WERI-Rb-1 (cell line): Measurements from ENCODE around the gene CELSR1.

Source experiments
- DNase-seq: peaks from one replicate; pipeline ENCODE4 v3.0.0-alpha.2; 2020
- H3K27ac ChIP-seq: fragments of 250-450 bp; sonication (Bioruptor Pico); 2 replicates; pipeline ENCODE4 v1.5.1; 2020; ENCODE audit warnings: mild to moderate bottlenecking, moderate library complexity
- H3K27me3 ChIP-seq: fragments of 250-450 bp; sonication (Bioruptor Pico); 2 replicates; pipeline ENCODE4 v1.5.1; 2021; ENCODE audit warnings: mild to moderate bottlenecking, low read depth, moderate library complexity; ENCODE audit not compliant: insufficient read depth, severe bottlenecking
- H3K36me3 ChIP-seq: fragments of 250-450 bp; sonication (Bioruptor Pico); 2 replicates; pipeline ENCODE4 v1.5.1; 2020; ENCODE audit warnings: mild to moderate bottlenecking, moderate library complexity
- H3K4me3 ChIP-seq: 2 replicates; pipeline ENCODE4 v1.5.1; 2011; ENCODE audit warnings: low read depth, mild to moderate bottlenecking, control low read depth, low read length
- H3K9me3 ChIP-seq: fragments of 250-450 bp; sonication (Bioruptor Pico); 2 replicates; pipeline ENCODE4 v1.5.1; 2021; ENCODE audit warnings: mild to moderate bottlenecking, moderate library complexity; ENCODE audit not compliant: severe bottlenecking
- CTCF ChIP-seq: IDR thresholded peaks from 2 replicates; pipeline ENCODE4 v1.5.1; 2011; ENCODE audit warnings: low read depth, mild to moderate bottlenecking, control low read depth, inconsistent platforms, low read length

Gene CELSR1

GRCh38 chr22:46551321-46551720 is 13.9 kb upstream of the CELSR1 start:
- Histone ChIP-seq H3K36me3 (no peaks in the 10 kb centered on the region), H3K27me3 (no peaks in the 10 kb centered on the region), H3K4me3 (no peak overlapping the region), H3K27ac (no peak overlapping the region), H3K9me3 (no peaks in the 10 kb centered on the region)
- no peak for DNase-seq
- TF ChIP-seq CTCF, result no peak

- H3K36me3 ChIP-seq, result no peaks in the 10 kb centered on the region
- DNase-seq, result no peak
- H3K4me3 ChIP-seq, result no peak overlapping the region
Observed at GRCh38 chr22:46549971-46550641, 12.7 kb upstream of the CELSR1 start.

GRCh38 chr22:46549563-46549840 is 12.1 kb upstream of the CELSR1 start:
- Histone ChIP-seq H3K4me3 (no peak overlapping the region), H3K27me3 (no peaks in the 10 kb centered on the region), H3K27ac (no peak overlapping the region), H3K9me3 (no peaks in the 10 kb centered on the region), H3K36me3 (no peaks in the 10 kb centered on the region)
- DNase-seq, result no peak
- TF ChIP-seq CTCF, result no peak

More at GRCh38 chr22:46549971-46550641, 12.7 kb upstream of the CELSR1 start:
- H3K27ac ChIP-seq, result no peak overlapping the region
- no peaks in the 10 kb centered on the region for H3K27me3 ChIP-seq
- TF ChIP-seq CTCF, result no peak
- H3K9me3 ChIP-seq, result no peaks in the 10 kb centered on the region

GRCh38 chr22:46547883-46548244 is 10.4 kb upstream of the CELSR1 start:
- no peak for DNase-seq
- H3K4me3 ChIP-seq, result no peak overlapping the region
- no peaks in the 10 kb centered on the region for H3K27me3 ChIP-seq
- no peak for TF ChIP-seq CTCF
- no peaks in the 10 kb centered on the region for H3K9me3 ChIP-seq
- no peaks in the 10 kb centered on the region for H3K36me3 ChIP-seq
- H3K27ac ChIP-seq, result no peak overlapping the region; the same call in 1 of the 2 replicates

- H3K36me3 ChIP-seq, result no peaks in the 10 kb centered on the region
- peak; percentile 24 for DNase-seq
- no peak for TF ChIP-seq CTCF
- H3K9me3 ChIP-seq, result no peaks in the 10 kb centered on the region
- no peak overlapping the region for H3K4me3 ChIP-seq
- no peak overlapping the region; the same call in 1 of the 2 replicates for H3K27ac ChIP-seq
- no peaks in the 10 kb centered on the region for H3K27me3 ChIP-seq
Observed at GRCh38 chr22:46547179-46547882, 9.9 kb upstream of the CELSR1 start.
